PC-9 (cell line): Measurements from ENCODE around the gene C17orf75. TPM values are rescaled to one million over a fixed set of nuclear protein-coding genes. Genes with fewer than 3 reads are reported as not detected.

Source experiments
- BruUV-seq: library from RNA; stranded (reverse); fragments of 400-500 nt; replicated peaks from 2 replicates; lab custom pipeline; 2021; lab: Mats Ljungman, UMichigan
- CTCF ChIA-PET: fragments of 300-600 bp; sonication (Branson Sonifier 250); formaldehyde crosslinking; loops from one replicate; lab custom pipeline; 2022; ENCODE audit warnings: antibody characterized with exemption; lab: Charles Lee
- POLR2A ChIA-PET: fragments of 300-600 bp; sonication (Branson Sonifier 250); formaldehyde crosslinking; loops from one replicate; lab custom pipeline; 2022; ENCODE audit warnings: antibody characterized with exemption; ENCODE audit not compliant: unreplicated experiment; lab: Charles Lee
- DNase-seq, 2 experiments: peaks; one replicate each; pipeline versions ENCODE4 v3.0.0 to v3.0.0-alpha.2; 2015 to 2022; ENCODE audit warnings: mixed read lengths in 1 of 2
- H2AFZ ChIP-seq: fragments of 200-600 bp; sonication (generic); 2 replicates; pipeline ENCODE4 v1.8.1; 2017; ENCODE audit warnings: antibody characterized with exemption
- H3F3A ChIP-seq: fragments of 200-600 bp; sonication (generic); 2 replicates; pipeline ENCODE4 v1.8.1; 2017; ENCODE audit warnings: antibody characterized with exemption, mild to moderate bottlenecking, low read depth; ENCODE audit not compliant: insufficient read depth
- H3K27ac ChIP-seq: fragments of 200-600 bp; sonication (generic); 2 replicates; pipeline ENCODE4 v1.6.1; 2016; ENCODE audit warnings: mixed run types
- H3K27me3 ChIP-seq: fragments of 200-600 bp; sonication (generic); 2 replicates; pipeline ENCODE4 v1.6.1; 2016; ENCODE audit warnings: low read depth, mixed run types; ENCODE audit not compliant: insufficient read depth
- H3K36me3 ChIP-seq: fragments of 200-600 bp; sonication (generic); 2 replicates; pipeline ENCODE4 v1.6.1; 2016; ENCODE audit warnings: low read depth, mixed run types
- H3K4me1 ChIP-seq: fragments of 200-600 bp; sonication (generic); replicated peaks from 2 replicates; pipeline ENCODE4 v1.6.1; 2016; ENCODE audit warnings: mixed run types; ENCODE audit not compliant: insufficient read depth
- H3K4me2 ChIP-seq: fragments of 200-600 bp; sonication (generic); 2 replicates; pipeline ENCODE4 v1.6.1; 2017; ENCODE audit warnings: mixed run types
- H3K4me3 ChIP-seq: fragments of 200-600 bp; sonication (generic); 2 replicates; pipeline ENCODE4 v1.6.1; 2016; ENCODE audit warnings: mixed run types
- H3K79me2 ChIP-seq: fragments of 200-600 bp; sonication (generic); 2 replicates; pipeline ENCODE4 v1.6.1; 2017; ENCODE audit warnings: low read depth, mixed run types
- H3K9me2 ChIP-seq: fragments of 200-600 bp; sonication (generic); 2 replicates; pipeline ENCODE4 v1.8.1; 2017; ENCODE audit warnings: mild to moderate bottlenecking; ENCODE audit not compliant: insufficient read depth
- H3K9me3 ChIP-seq: fragments of 200-600 bp; sonication (generic); 2 replicates; pipeline ENCODE4 v1.8.1; 2016; ENCODE audit warnings: low read depth; ENCODE audit not compliant: insufficient read depth
- H4K20me1 ChIP-seq: fragments of 200-600 bp; sonication (generic); 2 replicates; pipeline ENCODE4 v1.8.1; 2017; ENCODE audit not compliant: insufficient read depth
- EZH2 ChIP-seq: fragments of 200-600 bp; sonication (generic); IDR thresholded peaks from 2 replicates; pipeline ENCODE4 v1.8.0; 2017; ENCODE audit warnings: antibody characterized with exemption, low read depth
- intact Hi-C: fragments of 100-400 bp; cut with micrococcal nuclease; formaldehyde crosslinking; loops from one replicate; pipeline ENCODE4 v1.10.0; 2022; ENCODE audit not compliant: unreplicated experiment
- total RNA-seq: library from RNA; stranded (reverse); gene quantifications from 2 replicates; pipeline ENCODE4 v1.2.3, GENCODE V29; 2021
- TF ChIP-seq, protein P1 (sequence below): fragments of 200-600 bp; sonication (generic); conservative IDR thresholded peaks from 2 replicates; pipeline ENCODE4 v1.6.1; 2017; ENCODE audit warnings: mixed run types, antibody characterized with exemption, mild to moderate bottlenecking, moderate library complexity

C17orf75 gene
- total RNA-seq, 1 experiment from 2014 or later = 33.3 TPM

DNA sequence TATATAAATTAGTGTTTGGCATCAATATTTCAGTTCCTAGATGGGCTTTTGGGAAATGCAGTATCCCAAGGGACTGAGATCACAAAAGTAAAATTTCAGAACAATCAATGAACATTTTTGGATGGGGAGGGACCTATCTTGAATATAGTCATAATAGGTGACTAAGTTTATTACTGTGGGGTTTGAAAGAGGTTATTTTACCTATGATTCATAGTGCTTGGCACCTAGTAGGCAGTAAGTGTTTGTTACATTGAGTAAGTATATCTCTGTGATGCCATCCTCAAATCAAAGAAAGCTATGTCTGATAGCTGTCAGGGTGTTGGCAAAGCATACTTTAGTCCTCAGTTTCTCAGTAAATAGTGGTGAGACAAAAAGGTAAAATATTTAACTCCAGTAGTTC is 44.9 kb upstream of the C17orf75 start:
- H3F3A ChIP-seq = peaks cover 40% of the 10 kb centered on the region

DNA sequence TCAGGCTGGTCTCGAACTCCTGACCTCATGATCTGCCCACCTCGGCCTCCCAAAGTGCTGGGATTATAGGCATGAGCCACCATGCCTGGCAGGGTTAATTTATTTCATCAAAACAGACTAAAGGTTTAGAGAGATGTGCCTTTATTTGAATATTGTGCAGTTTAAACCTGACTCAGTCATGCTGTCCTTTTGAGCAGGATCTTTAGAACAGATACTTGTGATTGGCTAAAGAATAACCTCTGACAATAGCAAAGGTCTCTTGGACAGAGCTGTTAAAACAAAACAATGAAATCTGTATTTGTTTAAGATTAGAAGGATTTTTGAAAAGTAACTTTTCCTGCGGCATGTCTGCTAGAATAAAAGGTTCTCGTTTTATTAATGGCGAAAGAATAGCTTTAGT is 44.0 kb upstream of the C17orf75 start:
- peaks cover 39% of the 10 kb centered on the region for H3F3A ChIP-seq
- BruUV-seq = no TSS peak
- H2AFZ ChIP-seq = no peak overlapping the region
- no peak overlapping the region for H3K4me2 ChIP-seq
- H3K9me3 ChIP-seq = no peaks in the 10 kb centered on the region
- no peaks in the 10 kb centered on the region for H3K79me2 ChIP-seq
- intact Hi-C loops = no loop called here
- H4K20me1 ChIP-seq = peaks cover 16% of the 10 kb centered on the region
- H3K27ac ChIP-seq = no peak overlapping the region
- CTCF ChIA-PET = no interaction called here
- no peaks in the 10 kb centered on the region for H3K27me3 ChIP-seq
- TF ChIP-seq, protein P1, sequence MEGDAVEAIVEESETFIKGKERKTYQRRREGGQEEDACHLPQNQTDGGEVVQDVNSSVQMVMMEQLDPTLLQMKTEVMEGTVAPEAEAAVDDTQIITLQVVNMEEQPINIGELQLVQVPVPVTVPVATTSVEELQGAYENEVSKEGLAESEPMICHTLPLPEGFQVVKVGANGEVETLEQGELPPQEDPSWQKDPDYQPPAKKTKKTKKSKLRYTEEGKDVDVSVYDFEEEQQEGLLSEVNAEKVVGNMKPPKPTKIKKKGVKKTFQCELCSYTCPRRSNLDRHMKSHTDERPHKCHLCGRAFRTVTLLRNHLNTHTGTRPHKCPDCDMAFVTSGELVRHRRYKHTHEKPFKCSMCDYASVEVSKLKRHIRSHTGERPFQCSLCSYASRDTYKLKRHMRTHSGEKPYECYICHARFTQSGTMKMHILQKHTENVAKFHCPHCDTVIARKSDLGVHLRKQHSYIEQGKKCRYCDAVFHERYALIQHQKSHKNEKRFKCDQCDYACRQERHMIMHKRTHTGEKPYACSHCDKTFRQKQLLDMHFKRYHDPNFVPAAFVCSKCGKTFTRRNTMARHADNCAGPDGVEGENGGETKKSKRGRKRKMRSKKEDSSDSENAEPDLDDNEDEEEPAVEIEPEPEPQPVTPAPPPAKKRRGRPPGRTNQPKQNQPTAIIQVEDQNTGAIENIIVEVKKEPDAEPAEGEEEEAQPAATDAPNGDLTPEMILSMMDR = no peak
- TF ChIP-seq EZH2 = no peak
- H3K4me3 ChIP-seq = no peak overlapping the region
- no peaks in the 10 kb centered on the region for H3K4me1 ChIP-seq
- peaks cover 5% of the 10 kb centered on the region; the same call in 1 of the 2 replicates for H3K36me3 ChIP-seq
- POLR2A ChIA-PET = interaction anchor here (0.7 to 0.9 kb wide), 2 partner anchors 16 to 584 kb away, joined by 3 read pairs; no protein-coding TSS in a partner anchor
- H3K9me2 ChIP-seq = no peaks in the 10 kb centered on the region
- DNase-seq = no peak

More for the DNA sequence above, 44.9 kb upstream of the C17orf75 start:
- no peaks in the 10 kb centered on the region for H3K79me2 ChIP-seq
- H3K36me3 ChIP-seq = peaks cover 5% of the 10 kb centered on the region; the same call in 1 of the 2 replicates
- H3K4me1 ChIP-seq = no peaks in the 10 kb centered on the region
- peaks cover 7% of the 10 kb centered on the region; the same call in 1 of the 2 replicates for H4K20me1 ChIP-seq
- no peak for DNase-seq
- ChIA-PET CTCF (no interaction called here), POLR2A (no interaction called here)
- no peak overlapping the region for H2AFZ ChIP-seq
- H3K27me3 ChIP-seq = no peaks in the 10 kb centered on the region
- H3K27ac ChIP-seq = no peak overlapping the region
- no peak overlapping the region for H3K4me2 ChIP-seq
- no peak overlapping the region for H3K4me3 ChIP-seq
- intact Hi-C loops = no loop called here
- no TSS peak for BruUV-seq
- H3K9me3 ChIP-seq = no peaks in the 10 kb centered on the region
- no peaks in the 10 kb centered on the region for H3K9me2 ChIP-seq
- TF ChIP-seq, protein P1 = no peak
- no peak for TF ChIP-seq EZH2

DNA sequence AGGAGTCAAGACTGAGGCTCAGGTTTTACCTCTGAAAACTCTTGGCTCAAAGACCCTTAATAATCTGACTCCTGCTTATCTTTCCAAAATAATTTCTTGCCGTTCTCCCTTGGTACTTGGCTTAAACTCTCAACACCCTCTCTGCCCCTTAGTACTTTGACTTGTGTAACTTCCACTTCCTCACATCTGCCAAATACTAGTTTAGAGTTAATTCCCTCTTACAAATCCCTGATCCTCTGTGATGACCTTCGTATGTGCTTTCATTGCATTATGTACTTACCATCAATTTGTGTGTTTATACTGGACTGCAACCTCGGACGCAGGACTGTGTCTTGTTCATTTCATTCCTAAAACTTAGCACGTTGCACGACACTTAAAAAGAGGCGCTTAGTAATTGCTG is 43.1 kb upstream of the C17orf75 start:
- no peak overlapping the region for H3K27ac ChIP-seq
- ChIA-PET POLR2A (no interaction called here), CTCF (no interaction called here)
- peaks cover 45% of the 10 kb centered on the region for H3F3A ChIP-seq
- H2AFZ ChIP-seq = no peak overlapping the region
- intact Hi-C loops = no loop called here
- DNase-seq = no peak
- peaks cover 17% of the 10 kb centered on the region for H4K20me1 ChIP-seq
- TF ChIP-seq EZH2 = no peak
- TF ChIP-seq, protein P1 = no peak
- BruUV-seq = no TSS peak
- H3K79me2 ChIP-seq = no peaks in the 10 kb centered on the region
- H3K4me3 ChIP-seq = no peak overlapping the region
- H3K9me2 ChIP-seq = no peaks in the 10 kb centered on the region
- no peaks in the 10 kb centered on the region for H3K27me3 ChIP-seq
- no peaks in the 10 kb centered on the region for H3K9me3 ChIP-seq
- H3K36me3 ChIP-seq = peaks cover 9% of the 10 kb centered on the region
- no peak overlapping the region for H3K4me2 ChIP-seq
- H3K4me1 ChIP-seq = no peaks in the 10 kb centered on the region
